GM03348 (cell line): ENCODE measurements around the gene NSD2.
"Not testable (repeated sequence)": the region's sequence is repeated elsewhere in the genome, so short reads cannot be mapped to it uniquely, and the experiment has no call there.

Experiments
- DNase-seq: peaks from one replicate; pipeline ENCODE4 v3.0.0; 2012; ENCODE audit warnings: low spot score

NSD2 gene

GRCh38 chr4:1985780-1986577 is 114.8 kb downstream of the NSD2 start:
- DNase-seq, result no peak

- no peak for DNase-seq
Observed at GRCh38 chr4:1986578-1987210, 115.5 kb downstream of the NSD2 start.

DNA sequence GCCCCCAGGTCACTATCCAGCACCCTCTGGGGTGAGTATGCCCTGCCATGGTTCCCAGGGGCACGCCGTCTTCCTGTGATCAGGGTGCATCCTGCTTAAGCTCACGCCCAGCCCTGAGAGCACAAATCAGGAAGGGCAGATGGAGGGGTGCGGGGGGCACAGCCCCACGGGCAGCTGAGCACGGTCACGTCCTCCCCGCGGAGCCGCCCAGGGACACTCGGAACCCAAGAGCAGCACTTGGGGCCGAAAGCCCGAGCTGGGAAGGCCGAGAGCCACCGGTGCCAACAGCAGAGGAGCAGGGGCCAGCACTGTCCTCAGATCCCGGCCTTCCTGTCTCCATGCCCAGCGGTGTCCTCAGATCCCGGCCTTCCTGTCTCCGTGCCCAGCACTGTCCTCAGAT is 116.1 kb downstream of the NSD2 start:
- no peak for DNase-seq

DNA sequence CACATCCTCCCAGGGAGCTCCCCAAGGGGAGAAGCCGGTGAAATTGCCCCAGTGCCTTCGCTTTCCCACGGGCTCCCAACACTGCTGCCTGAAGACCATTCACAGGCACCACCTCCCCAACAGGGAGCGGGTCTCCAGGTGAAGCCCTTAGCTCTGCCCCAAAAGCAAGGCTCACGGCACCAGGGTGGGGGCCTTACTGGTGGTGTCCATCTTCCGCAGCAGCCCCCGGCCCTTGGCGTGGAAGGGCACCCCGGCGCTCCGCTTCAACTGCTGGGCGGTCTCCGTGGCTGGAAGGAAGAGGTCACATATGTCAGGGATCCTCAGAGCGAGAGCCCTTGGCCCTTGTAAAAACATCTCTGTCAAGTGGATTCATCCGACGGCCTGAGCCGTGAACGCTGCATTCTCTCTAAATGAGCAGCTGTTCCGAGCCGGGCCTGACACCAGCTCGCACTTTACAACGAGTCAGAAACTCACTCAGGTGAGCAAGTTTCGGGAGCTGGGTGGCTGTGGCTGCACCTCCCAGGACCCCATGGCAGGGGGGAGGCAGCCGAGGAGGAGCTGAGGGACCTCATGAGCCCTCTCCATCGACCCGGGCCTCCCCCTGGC is 116.6 kb downstream of the NSD2 start:
- DNase-seq, result no peak

GRCh38 chr4:1988327-1988724 is 117.1 kb downstream of the NSD2 start:
- peak; percentile 4 for DNase-seq

- DNase-seq, result no peak
Observed at GRCh38 chr4:1989533-1990347, 118.5 kb downstream of the NSD2 start.

- peak; percentile 4 for DNase-seq
Observed at GRCh38 chr4:1990348-1990645, 119.1 kb downstream of the NSD2 start.

- no peak for DNase-seq
Observed at GRCh38 chr4:1990676-1991075, 119.5 kb downstream of the NSD2 start.

DNA sequence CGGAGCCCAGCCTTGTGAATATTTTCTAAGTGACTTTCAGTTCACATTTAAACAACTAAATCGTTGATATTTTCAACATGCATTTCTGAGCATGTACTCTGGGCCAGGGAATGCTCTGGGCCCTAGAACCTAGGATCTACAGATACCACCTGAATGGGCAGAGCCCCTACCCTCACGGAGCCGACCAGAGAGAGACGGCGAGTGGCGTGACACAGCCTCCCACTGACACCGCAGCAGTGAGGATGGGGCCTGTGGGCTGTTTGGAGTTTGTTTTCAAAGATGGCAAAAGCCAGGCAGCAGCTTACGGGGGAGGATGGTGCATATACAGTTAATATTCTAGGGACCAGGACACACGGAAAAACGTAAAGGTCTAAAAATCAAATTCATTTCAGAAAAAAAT is 119.9 kb downstream of the NSD2 start:
- DNase-seq, result no peak

DNA sequence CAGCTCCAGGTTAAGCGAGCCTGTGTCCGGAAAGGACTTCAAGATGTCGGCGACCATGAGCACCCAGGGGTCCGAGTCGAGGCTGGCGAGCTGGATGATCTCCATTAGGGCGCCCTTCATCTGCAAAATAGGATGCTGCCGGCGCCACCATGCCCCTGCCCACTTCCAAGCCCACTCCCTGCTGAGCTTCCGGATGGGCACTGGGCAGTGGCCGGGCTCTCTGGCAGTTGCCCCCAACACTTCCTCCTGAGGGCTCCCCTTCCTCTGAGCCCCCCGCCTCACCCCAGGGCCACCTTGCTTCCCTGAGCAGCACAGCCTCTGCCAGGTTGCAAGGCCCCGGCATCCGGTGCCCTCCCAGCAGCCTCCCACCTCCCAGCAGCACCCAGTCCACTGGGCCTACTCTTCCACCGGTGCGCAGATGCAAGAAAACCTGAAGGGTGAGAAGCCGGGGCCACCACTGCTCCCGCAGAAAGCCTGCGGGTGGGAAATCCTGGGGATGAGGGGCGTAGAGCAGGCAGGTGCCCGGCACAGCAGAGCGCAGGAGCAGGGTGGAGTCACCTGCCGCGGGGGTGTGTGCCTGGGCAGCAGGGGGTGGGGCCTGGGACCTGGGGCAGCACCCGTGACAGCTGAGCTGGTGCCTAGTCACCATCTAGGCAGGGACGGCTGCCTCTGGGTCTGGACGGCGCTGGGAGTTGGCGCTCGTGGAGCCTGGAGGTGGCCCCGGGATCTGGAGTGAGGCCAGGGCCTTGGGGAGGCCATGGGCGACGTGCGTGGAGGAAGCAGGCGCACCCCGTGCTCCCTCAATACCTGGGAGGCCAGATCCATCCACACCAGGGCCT is 120.6 kb downstream of the NSD2 start:
- no peak for DNase-seq

DNA sequence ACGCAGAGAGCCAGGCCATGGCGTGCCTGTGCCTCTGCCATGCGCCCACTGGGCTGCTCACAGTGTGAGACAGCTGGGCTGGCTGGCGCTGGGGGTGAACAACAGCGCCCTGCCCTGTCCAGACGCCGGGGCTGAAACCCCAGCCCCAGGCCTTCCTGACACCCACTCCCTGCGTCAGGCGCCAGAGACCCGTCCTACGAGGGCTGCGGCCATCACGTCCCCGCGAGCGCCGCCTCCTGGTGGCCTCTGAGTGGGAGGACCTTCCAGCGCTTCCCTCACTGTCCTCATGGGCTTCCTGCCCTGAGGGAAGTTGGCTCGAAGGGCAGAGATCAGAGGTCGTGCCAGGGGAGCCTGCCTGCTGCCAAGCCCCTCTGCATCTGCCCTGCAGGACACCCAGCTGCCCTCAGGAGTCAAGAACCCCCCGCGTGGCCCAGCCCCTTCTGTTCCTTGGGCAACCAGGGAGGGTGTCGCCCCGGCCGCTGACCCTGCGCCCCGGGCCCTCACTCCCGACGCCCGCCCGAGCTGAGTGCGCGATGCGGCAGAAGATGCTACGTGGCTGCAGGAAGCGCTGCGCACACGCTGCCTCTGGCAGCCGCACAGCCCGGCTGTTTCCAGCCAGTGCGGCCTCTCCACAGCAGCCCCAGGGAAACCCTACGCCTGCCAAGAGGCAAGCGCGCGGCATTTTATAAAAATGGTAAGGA is 121.4 kb downstream of the NSD2 start:
- DNase-seq, result no peak

GRCh38 chr4:1993169-1993516 is 122.0 kb downstream of the NSD2 start:
- no peak for DNase-seq

DNA sequence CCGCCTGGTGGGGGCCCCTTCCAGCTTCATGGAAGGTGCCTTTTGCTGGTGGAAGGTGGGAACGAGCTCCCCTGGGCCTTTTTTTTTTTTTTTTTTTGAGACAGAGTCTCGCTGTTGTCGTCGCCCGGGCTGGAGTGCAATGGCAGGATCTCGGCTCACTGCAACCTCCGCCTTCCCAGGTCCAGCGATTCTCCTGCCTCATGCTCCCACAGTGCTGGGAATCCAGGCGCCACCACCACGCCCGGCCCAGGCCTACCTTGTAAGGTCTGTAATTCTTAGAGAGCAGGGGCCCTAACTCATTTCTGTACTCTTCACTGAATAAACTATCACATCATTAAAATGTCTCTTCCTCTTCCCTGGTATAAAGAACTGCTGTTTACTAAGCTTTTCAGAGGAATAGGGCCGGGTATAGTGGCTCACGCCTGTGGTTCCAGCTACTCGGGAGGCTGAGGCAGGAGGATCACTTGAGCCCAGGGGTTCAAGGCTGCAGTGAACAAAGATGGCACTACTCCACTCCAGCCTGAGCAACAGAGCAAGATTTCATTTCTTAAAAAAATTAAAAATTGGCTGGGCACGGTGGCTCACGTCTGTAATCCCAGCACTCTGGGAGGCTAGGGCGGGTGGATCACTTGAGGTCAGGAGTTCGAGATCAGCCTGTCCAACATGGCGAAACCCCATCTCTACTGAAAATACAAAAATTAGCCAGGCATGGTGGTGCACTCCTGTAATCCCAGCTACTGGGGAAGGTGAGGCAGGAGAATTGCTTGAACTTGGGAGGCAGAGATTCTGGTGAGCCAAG is 122.7 kb downstream of the NSD2 start:
- not testable (repeated sequence) for DNase-seq

DNA sequence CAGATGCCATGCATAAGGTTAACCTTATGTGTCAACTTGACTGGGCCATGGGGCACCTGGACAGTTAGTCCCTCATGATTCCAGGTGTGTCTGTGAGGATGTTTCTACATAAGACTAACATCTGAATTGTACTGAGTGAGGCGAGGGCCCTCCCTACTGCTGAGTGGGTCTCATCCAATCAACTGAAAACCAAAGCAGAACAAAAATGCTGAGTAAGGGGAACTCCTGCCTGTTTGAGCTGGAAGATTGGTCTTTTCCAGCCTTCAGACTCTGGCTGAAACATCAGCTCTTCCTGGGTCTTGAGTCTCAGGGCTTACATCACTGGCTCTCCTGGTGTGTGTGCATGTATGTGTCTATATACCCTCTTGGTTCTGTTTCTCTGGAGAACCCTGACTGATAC is 123.7 kb downstream of the NSD2 start:
- DNase-seq, result no peak

- DNase-seq, result no peak
Observed at GRCh38 chr4:1996866-1997611, 125.8 kb downstream of the NSD2 start.

DNA sequence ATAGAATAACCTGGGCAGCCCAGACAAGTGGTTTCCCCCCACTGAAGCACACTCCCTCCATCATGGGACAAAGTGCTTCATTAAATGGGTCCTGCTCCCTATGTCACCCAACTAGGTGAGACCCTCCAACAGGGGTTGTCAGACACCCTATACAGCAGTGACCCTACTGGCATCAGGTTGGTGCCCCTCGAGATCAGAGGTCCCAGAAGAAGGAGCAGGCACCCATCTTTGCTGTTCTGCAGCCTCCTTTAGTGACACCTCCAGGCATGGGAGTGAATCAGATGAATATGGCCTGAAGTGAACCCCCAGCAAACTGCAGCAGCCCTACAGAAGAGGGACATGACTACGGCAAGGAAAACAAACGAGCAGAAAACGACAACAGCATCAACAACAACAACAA is 126.5 kb downstream of the NSD2 start:
- no peak for DNase-seq

GRCh38 chr4:1998296-1998695 is 127.1 kb downstream of the NSD2 start:
- DNase-seq, result no peak

DNA sequence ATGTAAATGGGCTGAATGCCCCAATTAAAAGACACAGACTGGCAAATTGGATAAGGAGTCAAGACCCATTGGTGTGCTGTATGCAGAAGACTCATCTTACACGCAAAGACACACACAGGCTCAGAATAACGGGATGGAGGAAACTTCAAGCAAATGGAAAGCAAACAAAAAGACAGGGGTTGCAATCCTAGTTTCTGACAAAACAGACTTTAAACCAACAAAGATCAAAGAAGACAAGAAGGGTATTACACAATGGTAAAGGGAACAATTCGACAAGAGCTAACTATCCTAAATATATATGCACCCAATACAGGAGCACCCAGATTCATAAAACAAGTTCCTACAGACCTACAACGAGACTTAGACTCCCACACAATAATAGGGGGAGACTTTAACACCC is 128.1 kb downstream of the NSD2 start:
- DNase-seq, result not testable (repeated sequence)

DNA sequence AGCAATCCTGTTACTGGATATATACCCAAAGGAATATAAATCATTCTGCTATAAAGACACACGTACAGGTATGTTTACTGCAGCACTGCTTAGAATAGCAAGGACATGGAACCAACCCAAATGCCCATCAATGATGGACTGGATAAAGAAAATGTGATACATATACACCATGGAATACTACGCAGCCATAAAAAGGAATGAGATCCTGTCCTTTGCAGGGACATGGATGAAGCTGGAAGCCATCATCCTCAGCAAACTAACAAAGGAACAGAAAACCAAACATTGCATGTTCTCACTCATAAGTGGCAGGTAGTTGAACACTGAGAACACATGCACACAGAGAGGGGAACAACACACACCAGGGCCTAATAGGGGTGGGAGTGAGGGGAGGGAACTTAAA is 132.2 kb downstream of the NSD2 start:
- DNase-seq, result not testable (repeated sequence)

GRCh38 chr4:2006367-2006766 is 135.2 kb downstream of the NSD2 start:
- no peak for DNase-seq
